NOMO-1 (cell line): Measurements from ENCODE around the gene NDE1.
"Not testable (repeated sequence)": the region's sequence is repeated elsewhere in the genome, so short reads cannot be mapped to it uniquely, and the experiment has no call there.

Source experiments
- DNase-seq, 2 experiments: peaks; one replicate each; lab custom pipeline; 2025; ENCODE audit not compliant: unreplicated experiment in 2 of 2; lab: John Stamatoyannopoulos, UW

The NDE1 gene

GRCh38 chr16:15692508-15692907 is 42.5 kb downstream of the NDE1 start:
- DNase-seq, result not testable (repeated sequence)

- DNase-seq, result no peak
Observed at GRCh38 chr16:15694499-15694898, 44.5 kb downstream of the NDE1 start.

- DNase-seq, result no peak
Observed at GRCh38 chr16:15699819-15700218, 49.8 kb downstream of the NDE1 start.

GRCh38 chr16:15701367-15701766 is 51.3 kb downstream of the NDE1 start:
- no peak for DNase-seq

- no peak for DNase-seq
Observed at GRCh38 chr16:15701975-15702970, 52.2 kb downstream of the NDE1 start.

- no peak for DNase-seq
Observed at GRCh38 chr16:15703029-15703736, 53.1 kb downstream of the NDE1 start.

- peak; percentile 28 to 32 for DNase-seq
Observed at GRCh38 chr16:15704545-15704987, 54.5 kb downstream of the NDE1 start.

GRCh38 chr16:15705064-15705565 is 55.1 kb downstream of the NDE1 start:
- no peak for DNase-seq

GRCh38 chr16:15707332-15707731 is 57.3 kb downstream of the NDE1 start:
- no peak for DNase-seq

- no peak for DNase-seq
Observed at GRCh38 chr16:15708096-15708495, 58.1 kb downstream of the NDE1 start.

- no peak for DNase-seq
Observed at GRCh38 chr16:15708997-15709396, 59.0 kb downstream of the NDE1 start.

- DNase-seq, result no peak
Observed at GRCh38 chr16:15714393-15715172, 64.5 kb downstream of the NDE1 start.

GRCh38 chr16:15715221-15715620 is 65.2 kb downstream of the NDE1 start:
- no peak for DNase-seq

- no peak for DNase-seq
Observed at GRCh38 chr16:15716694-15717447, 66.8 kb downstream of the NDE1 start.

GRCh38 chr16:15721018-15721417 is 71.0 kb downstream of the NDE1 start:
- no peak for DNase-seq

GRCh38 chr16:15723808-15724207 is 73.8 kb downstream of the NDE1 start:
- DNase-seq, result no peak

GRCh38 chr16:15725641-15726240 is 75.7 kb downstream of the NDE1 start:
- DNase-seq, result no peak

GRCh38 chr16:15726715-15727114 is 76.7 kb downstream of the NDE1 start:
- no peak for DNase-seq

- DNase-seq, result not testable (repeated sequence)
Observed at GRCh38 chr16:15727697-15728096, 77.7 kb downstream of the NDE1 start.

GRCh38 chr16:15729152-15729551 is 79.1 kb downstream of the NDE1 start:
- DNase-seq, result no peak
